Fibroblast of lung (primary cell): ENCODE results near the gene SLC22A1.

Source experiments
- CTCF ChIP-seq, 2 donors: IDR thresholded peaks in 1 of 2; conservative IDR thresholded peaks in 1 of 2; 1 replicate in 1 of 2; 2 replicates in 1 of 2; pipeline ENCODE4 v1.5.1; 2011 to 2012; ENCODE audit warnings: low read length in 2 of 2, control low read depth in 1 of 2, inconsistent platforms in 1 of 2, low read depth in 1 of 2, mild to moderate bottlenecking in 1 of 2
- EZH2 ChIP-seq: IDR thresholded peaks from 2 replicates; pipeline ENCODE4 v1.5.1; 2012; ENCODE audit warnings: low read length, control low read depth, mild to moderate bottlenecking; ENCODE audit errors: missing control alignments

- TF ChIP-seq CTCF (conservative IDR thresholded peaks at IDR 0.05 in 1 of 2, IDR thresholded peaks at IDR 0.05 in 1 of 2; ENCODE audit: low read depth in 1 of 2, low read length in 2 of 2) (no peak), EZH2 (no peak)
Measured at GRCh38 chr6:160177220-160177619, 55.6 kb downstream of the SLC22A1 start.
